NK-92 treated with Interleukin-12 subunit alpha and Interleukin-12 subunit beta, amount 100 ng/mL, for 24 hours (cell line): ENCODE results near the gene VAV2.
A peak's percentile ranks its signal among the peaks of the same experiment; 100 is the strongest.
"Not testable (repeated sequence)": the region's sequence is repeated elsewhere in the genome, so short reads cannot be mapped to it uniquely, and the experiment has no call there.

Source experiments
- DNase-seq: peaks from one replicate; lab custom pipeline; 2025; lab: John Stamatoyannopoulos, UW

Gene VAV2

DNA sequence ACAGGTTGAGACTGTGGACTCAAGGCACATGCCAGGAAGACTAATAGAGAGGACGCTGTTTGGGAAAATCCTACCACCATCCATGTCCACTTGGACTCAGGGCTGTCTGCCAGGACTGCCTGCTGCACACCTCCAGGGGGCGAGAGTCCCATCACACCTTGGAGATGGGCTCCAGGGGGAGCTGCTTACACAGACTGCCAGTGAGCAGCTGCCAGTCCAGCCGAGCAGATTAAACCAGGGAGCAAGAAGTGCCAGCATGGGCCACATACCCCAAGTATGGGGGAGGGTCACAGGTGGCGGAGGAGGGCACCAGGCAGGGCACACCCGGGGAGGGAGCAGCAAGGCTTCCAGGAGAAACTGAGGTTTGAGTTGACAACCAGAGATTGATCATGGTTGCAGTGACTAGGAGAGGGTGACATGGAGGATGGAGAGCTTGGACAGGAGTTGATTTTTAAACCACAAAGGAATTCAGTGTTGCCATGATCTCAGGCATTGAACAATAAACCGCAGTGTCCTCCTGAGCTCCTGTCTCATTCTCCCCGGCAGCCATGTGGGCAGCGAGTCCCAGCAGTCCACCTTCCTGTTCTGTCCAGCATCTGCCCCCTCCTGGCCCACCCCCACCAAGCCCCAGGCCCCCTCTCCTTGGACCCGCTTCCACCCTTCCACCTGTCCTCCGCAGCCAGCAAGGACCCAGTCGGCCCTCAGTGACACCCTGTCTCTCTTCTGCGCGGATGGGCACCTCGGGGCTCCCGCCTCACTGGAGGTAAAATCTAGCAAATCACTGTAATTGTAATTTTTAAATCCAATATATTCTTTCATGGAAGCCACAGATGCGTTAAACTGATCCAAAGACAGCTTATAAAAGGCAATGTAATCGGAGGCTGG, 3.1 kb upstream of the VAV2 start:
- no peak for DNase-seq

GRCh38 chr9:133994353-133995011, 2.4 kb upstream of the VAV2 start:
- DNase-seq: peak; percentile 9

DNA sequence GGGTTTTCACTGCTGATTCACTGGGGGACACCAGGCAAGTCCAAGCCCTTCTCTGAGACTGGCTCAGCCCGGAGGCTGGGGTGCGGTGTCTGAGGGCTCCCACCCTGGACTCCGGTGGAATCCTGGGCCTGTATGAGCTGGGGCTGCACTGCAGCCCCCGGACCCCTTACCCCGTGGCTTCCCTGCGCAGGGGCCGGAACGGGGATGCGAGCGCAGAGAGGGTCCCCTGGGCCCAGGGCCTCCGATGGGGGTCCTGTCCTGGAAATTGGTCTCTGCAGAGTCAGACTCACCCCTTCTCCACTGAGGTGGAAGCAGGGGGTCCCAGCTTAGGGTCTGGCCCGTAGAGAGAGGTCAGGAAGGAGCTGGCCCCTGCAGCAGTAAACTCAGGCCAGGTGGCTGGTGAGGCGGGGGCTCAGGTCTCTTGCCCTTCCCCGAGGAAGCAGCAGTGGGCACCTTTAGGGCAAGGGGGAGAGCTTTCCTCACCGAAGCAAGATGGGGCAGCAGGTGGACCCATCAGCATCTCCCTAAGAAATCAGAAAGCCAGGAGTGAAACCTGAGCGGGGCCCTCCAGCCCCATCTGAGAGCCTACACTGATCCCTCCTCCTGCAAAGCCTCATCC, 1.6 kb upstream of the VAV2 start:
- no peak for DNase-seq

DNA sequence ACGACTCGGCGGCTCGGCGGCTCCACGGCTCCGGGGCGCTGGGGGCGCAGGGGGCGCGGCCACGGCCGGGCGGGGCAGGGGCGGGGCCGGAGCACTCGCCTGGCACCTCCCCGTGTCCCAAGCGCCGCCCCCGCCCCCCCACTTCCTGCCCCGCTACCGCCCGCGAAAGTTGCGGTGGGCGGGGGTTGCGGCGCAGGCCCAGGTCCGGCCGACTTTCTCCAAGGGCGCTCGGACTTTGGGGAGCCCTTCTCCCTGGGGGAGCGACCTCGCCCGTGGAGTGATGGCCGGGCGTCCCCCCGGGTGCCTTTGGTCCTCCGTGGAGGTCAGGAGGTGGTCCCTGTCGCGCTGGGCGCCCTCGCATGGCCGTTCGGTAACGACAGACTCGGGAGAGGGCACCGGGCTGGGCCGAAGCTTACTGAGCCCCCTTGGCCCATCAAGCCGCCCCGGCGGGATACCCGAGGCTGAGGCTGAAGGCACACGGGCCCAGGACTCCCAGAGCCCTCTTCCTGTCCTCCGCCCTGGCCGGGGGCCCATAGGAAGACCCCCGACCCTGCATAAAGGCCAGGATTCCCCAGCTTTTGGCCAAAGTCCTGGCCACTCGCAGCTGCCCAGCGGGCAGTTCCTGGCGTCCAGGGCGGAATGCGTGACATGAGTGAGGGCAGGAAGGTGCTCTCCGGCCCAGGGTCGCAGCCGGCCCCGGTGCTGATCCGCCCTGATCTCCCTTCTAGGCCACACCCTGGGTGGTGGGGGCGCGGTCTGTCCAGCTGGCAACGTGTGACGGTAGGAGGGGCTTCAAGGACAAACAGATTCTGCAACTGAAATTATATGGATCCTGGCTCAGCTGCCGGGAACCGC, 883 bp upstream of the VAV2 start:
- DNase-seq: no peak

DNA sequence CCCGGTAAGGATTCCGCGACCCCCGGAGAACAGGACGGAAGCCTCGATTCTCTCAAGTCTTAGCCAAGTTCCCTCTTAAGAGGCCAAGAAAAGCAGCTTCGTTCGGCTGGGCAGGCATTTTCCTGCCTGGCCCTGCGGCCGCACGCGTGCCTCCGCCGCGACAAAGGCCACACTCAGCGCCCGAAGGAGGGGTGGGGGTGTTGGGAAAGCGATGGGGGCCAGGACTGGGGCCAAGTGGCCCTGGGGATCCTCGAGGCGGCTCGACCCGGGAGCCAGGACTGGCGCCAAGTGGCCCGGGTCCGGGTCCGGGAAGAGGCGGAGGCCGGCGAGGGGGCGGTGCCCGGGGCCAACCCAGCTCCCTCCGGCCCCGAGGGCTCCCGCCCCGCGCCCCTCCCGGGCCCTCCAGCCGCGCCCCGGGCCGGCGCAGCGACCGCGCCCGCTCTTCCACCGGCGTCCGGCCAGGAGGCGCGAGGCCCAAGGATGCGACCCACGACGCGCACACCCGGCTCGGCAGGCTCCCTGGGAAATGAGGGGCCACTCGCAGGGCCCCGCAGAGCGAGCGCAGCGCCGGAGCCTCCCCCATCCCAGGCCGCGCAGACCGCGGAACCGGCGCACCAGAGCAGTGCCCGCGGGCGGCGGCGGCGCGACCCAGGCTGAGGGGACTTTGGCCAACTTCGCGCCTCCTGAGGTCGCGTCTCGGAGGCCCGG, 756 bp downstream of the VAV2 start:
- no peak for DNase-seq

DNA sequence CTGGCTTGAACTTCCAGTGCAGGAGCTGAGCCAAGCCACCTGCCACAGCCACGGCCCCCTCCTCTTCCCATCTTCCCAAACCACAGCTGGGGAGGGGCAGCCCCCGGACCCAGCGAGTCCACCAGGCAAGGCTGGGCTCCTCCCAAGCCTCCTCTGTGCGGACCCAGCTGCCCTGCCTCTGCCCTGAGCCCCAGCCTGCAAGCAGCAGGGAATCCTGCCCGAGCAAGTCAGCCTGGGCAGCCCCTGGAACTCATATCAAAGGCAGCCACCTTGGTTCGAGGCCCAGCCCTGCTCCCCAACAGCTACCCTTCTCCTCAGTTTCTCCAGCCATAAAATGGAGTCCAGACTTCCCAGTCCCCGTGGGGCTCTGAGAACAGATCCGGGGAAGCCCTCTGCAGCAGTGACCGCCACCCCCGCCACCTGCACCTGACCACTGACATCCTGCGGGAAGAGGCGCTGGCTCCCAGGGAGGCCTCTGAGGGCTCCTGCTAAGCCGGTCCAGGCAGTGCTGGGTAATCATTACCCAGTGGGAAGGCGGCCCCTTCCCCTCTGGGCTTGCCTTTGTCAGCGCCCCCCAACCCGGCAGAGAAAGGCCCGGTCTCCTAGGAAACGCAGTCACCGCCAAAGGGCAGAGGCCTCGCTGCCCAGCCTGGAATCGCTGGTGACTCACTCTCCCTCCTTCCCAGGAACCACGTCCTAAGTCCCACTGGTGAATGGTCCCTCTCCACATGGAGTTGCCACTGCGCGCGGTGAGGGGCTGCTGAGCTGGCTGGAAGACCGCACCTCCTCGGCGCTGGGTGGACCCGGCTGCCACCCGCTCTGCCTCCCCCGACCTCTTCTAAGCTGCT, 1.5 kb downstream of the VAV2 start:
- DNase-seq: no peak

- DNase-seq: no peak
Observed at GRCh38 chr9:133989625-133990365, 2.3 kb downstream of the VAV2 start.

DNA sequence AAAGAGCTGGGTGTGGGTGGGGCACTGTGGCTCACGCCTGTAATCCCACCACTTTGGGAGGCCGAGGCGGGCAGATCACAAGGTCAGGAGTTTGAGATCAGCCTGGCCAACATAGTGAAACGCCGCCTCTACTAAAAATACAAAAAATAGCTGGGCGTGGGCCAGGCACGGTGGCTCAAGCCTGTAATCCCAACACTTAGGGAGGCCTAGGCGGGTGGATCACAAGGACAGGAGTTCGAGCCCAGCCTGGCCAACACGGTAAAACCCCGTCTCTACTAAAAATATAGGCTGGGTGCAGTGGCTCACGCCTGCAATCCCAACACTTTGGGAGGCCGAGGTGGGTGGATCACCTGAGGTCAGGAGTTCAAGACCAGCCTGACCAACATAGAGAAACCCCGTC, 3.4 kb downstream of the VAV2 start:
- not testable (repeated sequence) for DNase-seq

GRCh38 chr9:133987946-133988665, 4.0 kb downstream of the VAV2 start:
- DNase-seq: no peak

DNA sequence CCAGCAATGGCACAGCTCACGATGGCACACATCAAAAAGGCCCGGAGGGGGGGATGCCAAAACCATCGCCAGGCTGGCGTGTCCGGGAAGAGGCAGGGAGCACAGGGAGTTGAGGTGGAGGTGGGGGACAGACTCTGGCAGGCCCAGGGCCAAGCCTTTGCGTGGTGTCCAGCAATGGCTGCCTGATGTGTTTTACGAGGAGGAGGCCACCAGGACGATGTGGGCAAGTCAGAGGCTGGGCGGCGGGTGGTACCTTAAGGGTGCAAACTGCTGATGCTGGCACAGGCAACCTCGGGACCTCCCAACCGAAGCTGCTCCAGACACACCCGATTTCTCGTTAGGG, 4.7 kb downstream of the VAV2 start:
- no peak for DNase-seq

GRCh38 chr9:133986774-133987445, 5.2 kb downstream of the VAV2 start:
- DNase-seq: no peak

DNA sequence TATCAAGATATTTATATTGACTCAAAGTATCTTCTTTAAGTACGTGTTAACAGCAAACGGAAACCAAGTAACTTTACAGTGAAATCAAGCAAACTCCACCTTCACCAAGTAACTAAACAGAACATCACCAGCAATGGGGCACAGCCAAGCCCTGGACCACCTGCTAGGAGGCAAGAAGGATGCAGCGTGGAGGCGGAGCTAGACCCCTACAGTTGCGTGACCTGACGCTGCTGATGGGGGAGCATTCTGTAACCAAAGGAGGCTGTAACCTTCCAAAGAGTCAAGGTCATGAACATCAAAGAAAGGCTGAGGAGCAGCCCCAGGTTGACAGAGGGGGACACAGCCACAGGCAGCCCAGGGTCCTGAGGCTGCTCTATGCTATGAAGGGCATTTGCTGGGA, 6.1 kb downstream of the VAV2 start:
- no peak for DNase-seq

DNA sequence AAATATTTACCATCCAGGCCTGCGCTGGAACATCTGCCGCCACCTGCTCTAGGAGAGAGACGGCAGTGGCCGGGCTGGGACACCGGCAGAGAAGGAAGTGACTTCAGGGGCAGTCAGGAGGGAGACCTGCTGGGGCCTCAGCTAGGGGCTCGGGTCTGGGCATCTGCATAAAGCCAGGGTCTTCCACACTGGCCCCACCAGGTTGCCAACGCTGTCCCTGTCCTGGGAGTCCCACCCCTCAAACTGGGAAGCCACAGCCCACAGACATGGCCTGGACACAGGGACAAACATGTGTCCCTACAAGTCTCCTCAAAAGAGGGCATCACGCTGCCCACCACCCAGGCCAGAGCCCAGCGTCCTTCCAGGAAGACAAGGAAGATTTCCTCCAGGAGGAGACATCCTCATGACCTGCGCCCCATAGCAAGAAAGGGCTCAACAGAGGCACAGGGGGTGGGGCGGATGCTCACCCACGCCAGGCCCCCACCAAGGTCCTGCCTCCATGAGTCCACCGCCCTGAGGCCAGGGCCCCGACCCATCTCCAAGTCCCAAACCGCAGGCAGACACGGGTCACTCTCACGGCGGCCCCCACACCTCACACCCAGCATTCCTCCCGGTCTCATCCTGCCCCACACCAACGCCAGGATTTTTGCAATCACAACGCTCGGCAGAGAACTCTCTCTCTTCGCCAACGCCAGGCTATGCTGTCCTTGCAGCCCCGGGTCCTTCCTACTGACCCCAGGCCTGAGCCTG, 9.0 kb downstream of the VAV2 start:
- no peak for DNase-seq

DNA sequence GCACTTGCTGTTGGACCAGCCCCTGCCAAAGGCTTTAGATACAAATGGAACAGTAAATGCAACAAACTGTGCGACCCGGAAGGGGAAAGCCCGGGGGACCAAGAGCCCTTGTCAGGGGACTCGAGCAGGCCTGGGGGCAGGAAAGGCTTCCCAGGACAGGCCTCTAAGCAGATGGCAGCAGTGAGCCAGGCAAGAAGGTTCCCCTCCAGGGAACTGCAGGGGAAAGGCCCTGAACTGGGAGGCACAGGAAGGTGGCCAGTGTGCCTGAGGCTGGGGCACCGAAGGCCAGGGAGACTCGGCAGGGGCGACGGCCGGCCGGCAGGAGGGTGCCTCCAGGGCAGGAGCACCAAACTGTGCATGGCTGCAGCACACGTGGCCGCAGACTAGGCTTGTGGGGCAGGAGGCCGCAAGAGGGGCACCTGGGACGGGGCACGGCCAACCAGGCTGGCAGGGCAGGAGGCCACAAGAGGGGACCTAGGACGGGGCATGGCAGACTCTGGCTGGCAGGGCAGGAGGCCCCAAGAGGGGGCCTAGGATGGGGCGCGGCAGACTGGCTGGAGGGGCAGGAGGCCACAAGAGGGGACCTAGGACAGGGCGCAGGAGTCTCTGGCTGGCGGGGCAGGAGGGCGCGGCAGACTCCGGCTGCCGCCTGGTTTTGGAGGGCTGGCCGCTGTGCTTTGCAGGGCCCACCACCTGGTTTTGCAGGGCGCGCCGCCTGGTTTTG, 10.0 kb downstream of the VAV2 start:
- DNase-seq: no peak

GRCh38 chr9:133981589-133981957, 10.6 kb downstream of the VAV2 start:
- no peak for DNase-seq

DNA sequence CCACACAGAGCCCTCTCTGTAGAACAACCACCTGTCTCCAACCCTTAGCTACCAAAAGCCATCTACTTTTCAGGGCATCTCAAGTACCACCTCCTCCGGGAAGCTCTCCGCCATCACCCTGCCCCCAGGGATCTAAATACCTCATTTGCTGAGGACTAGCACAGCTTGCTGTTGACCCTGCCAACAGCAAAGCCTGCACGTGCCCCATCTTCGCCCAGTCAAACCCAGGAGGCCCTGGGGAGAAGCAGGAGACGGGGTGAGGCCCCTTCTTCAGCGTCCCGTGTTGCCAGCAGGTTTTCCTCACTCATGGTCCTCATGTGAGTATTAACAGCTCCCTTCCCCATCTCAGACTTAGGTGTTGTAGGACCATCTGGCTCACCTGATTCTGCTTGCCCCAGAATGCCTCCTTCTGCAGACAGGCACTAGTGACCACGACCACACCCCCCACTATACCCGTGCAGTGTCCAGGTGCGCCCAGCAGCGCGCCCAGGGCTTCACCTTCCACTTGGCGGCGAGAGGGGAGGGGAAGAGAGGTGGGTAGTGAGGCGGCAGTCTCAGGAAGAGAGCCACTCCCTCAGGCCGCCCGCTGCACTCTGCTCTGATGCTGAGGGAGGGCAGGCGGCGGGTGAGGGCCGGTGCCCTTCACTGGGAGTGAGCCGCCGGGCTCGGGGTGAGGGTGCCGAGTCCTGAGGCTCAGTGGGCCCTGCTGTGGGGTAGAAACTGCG, 11.1 kb downstream of the VAV2 start:
- DNase-seq: no peak
